Measurements from ENCODE around the gene GPR4.

DNA sequence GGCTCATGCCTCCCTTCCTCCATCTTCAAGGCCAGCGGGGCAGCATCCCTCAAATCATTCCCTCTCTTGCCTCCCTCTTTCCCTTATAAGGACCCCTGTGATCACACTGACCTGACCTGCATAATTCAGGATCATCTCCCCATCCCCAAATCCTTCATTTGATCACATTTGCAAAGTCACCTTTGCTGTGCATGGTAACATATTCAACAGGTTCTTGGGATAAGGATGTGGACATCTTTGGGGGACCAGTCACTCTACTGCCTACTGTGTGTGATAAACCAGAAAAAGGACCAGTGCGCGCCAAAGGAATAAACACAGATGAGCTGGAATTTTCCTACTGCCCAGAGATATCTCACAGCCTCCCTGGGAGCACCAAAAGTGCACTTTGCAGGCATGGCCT lies 25.3 kb downstream of the GPR4 start:
- TF ChIP-seq, protein P1, sequence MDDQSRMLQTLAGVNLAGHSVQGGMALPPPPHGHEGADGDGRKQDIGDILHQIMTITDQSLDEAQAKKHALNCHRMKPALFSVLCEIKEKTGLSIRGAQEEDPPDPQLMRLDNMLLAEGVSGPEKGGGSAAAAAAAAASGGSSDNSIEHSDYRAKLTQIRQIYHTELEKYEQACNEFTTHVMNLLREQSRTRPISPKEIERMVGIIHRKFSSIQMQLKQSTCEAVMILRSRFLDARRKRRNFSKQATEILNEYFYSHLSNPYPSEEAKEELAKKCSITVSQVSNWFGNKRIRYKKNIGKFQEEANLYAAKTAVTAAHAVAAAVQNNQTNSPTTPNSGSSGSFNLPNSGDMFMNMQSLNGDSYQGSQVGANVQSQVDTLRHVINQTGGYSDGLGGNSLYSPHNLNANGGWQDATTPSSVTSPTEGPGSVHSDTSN (IDR thresholded peaks at IDR 0.05): no peak
- TF ChIP-seq, protein P2, sequence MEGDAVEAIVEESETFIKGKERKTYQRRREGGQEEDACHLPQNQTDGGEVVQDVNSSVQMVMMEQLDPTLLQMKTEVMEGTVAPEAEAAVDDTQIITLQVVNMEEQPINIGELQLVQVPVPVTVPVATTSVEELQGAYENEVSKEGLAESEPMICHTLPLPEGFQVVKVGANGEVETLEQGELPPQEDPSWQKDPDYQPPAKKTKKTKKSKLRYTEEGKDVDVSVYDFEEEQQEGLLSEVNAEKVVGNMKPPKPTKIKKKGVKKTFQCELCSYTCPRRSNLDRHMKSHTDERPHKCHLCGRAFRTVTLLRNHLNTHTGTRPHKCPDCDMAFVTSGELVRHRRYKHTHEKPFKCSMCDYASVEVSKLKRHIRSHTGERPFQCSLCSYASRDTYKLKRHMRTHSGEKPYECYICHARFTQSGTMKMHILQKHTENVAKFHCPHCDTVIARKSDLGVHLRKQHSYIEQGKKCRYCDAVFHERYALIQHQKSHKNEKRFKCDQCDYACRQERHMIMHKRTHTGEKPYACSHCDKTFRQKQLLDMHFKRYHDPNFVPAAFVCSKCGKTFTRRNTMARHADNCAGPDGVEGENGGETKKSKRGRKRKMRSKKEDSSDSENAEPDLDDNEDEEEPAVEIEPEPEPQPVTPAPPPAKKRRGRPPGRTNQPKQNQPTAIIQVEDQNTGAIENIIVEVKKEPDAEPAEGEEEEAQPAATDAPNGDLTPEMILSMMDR (IDR thresholded peaks at IDR 0.05): no peak
- TF ChIP-seq RAD21 (IDR thresholded peaks at IDR 0.05; ENCODE audit: low read length) (no peak), EP300 (IDR thresholded peaks at IDR 0.05; ENCODE audit: borderline replicate concordance in 1 of 2, low read depth in 1 of 2, low read length in 1 of 2) (no peak), RFX5 (IDR thresholded peaks at IDR 0.05; ENCODE audit: low read length) (no peak), GABPA (IDR thresholded peaks at IDR 0.05; ENCODE audit: low read depth) (no peak), POLR2AphosphoS5 (IDR thresholded peaks at IDR 0.05; ENCODE audit: low read depth, low read length) (no peak)
